Natural killer cell (primary cell): ENCODE results near the gene POLD1. TPM values are rescaled to one million over a fixed set of nuclear protein-coding genes. Genes with fewer than 3 reads are reported as not detected.

ENCODE experiments used
- ATAC-seq, 3 donors: fragments of 150-1000 bp in 2 of 3; fragments of 200-7000 bp in 1 of 3; cut with Tn5 transposase; 1 replicate in 1 of 3; 2 replicates in 2 of 3; pipeline ENCODE4 v1.10.0; 2021; ENCODE audit warnings: mild to moderate bottlenecking in 2 of 3, moderate library complexity in 2 of 3
- DNase-seq, 2 donors: peaks; one replicate each; pipeline versions ENCODE4 v3.0.0 to v3.0.0-alpha.2; 2013 to 2021; ENCODE audit warnings: mixed read lengths in 1 of 2
- H3K27ac ChIP-seq: one replicate; pipeline ENCODE4 v1.5.1; 2013; ENCODE audit warnings: mild to moderate bottlenecking, low read length
- H3K27me3 ChIP-seq: one replicate; pipeline ENCODE4 v1.6.1; 2013; ENCODE audit warnings: low read length; ENCODE audit not compliant: control insufficient read depth, insufficient read depth
- H3K36me3 ChIP-seq: one replicate; pipeline ENCODE4 v1.6.1; 2013; ENCODE audit warnings: low read length; ENCODE audit not compliant: control insufficient read depth, insufficient read depth
- H3K4me1 ChIP-seq: one replicate; pipeline ENCODE4 v1.6.1; 2013; ENCODE audit warnings: low read length; ENCODE audit not compliant: control insufficient read depth, insufficient read depth
- H3K4me3 ChIP-seq: one replicate; pipeline ENCODE4 v1.5.1; 2013; ENCODE audit warnings: low read length
- H3K9me3 ChIP-seq: one replicate; pipeline ENCODE4 v1.6.1; 2013; ENCODE audit warnings: low read length; ENCODE audit not compliant: control insufficient read depth, insufficient read depth
- H3K27ac Mint-ChIP-seq, 2 donors: one replicate each; pipeline ENCODE4 v1.8.0; 2022; ENCODE audit warnings: mild to moderate bottlenecking in 2 of 2, mixed read lengths in 2 of 2, moderate library complexity in 1 of 2
- H3K27me3 Mint-ChIP-seq, 2 donors: one replicate each; pipeline ENCODE4 v1.8.0; 2022; ENCODE audit warnings: low read depth in 2 of 2, mixed read lengths in 2 of 2
- H3K36me3 Mint-ChIP-seq: one replicate; pipeline ENCODE4 v1.8.0; 2022; ENCODE audit warnings: mixed read lengths
- H3K4me1 Mint-ChIP-seq, 2 donors: one replicate each; pipeline ENCODE4 v1.8.0; 2022; ENCODE audit warnings: mixed read lengths in 2 of 2
- H3K4me3 Mint-ChIP-seq: one replicate; pipeline ENCODE4 v1.8.0; 2022; ENCODE audit warnings: mild to moderate bottlenecking, moderate library complexity, mixed read lengths
- H3K9me3 Mint-ChIP-seq, 2 donors: one replicate each; pipeline ENCODE4 v1.8.0; 2022; ENCODE audit warnings: mixed read lengths in 2 of 2
- CTCF ChIP-seq: fragments of 200-600 bp; IDR thresholded peaks from one replicate; pipeline ENCODE4 v1.8.0; 2022; ENCODE audit warnings: antibody characterized with exemption
- WGBS: methylation state at CpG from one replicate; pipeline ENCODE4 v1.1.7; 2013; ENCODE audit warnings: missing lambda C conversion rate; ENCODE audit not compliant: insufficient coverage; 5-methylcytosine and 5-hydroxymethylcytosine counted together
- intact Hi-C: fragments of 100-400 bp; cut with micrococcal nuclease; formaldehyde crosslinking; loops from one replicate; pipeline ENCODE4 v1.14.2; 2022
- total RNA-seq, 4 donors: library from RNA; stranded (reverse); fragments of 120-200 nt in 1 of 4; gene quantifications; one replicate each; pipeline versions ENCODE4 v1.2.3 to v1.2.4, GENCODE V29; 2013 to 2022

Gene POLD1
- total RNA-seq, 3 donors from 2014 or later (not counting 1 experiment from before 2014, with no cell fraction given) = 26.1 to 32.0 (median 30.2) TPM

GRCh38 chr19:50464348-50464747 lies 80.2 kb downstream of the POLD1 start:
- no peaks in the 10 kb centered on the region for H3K9me3 Mint-ChIP-seq

GRCh38 chr19:50465000-50465399 lies 80.9 kb downstream of the POLD1 start:
- Mint-ChIP-seq H3K27ac (no peak overlapping the region), H3K4me3 (no peak overlapping the region), H3K36me3 (no peaks in the 10 kb centered on the region), H3K9me3 (no peaks in the 10 kb centered on the region), H3K4me1 (peaks cover 0 to 6% of the 10 kb centered on the region in 2 donors), H3K27me3 (peaks cover 0 to 19% of the 10 kb centered on the region in 2 donors)
- no peaks in the 10 kb centered on the region for H3K9me3 ChIP-seq
- no peak for TF ChIP-seq CTCF
- no peak for DNase-seq
- no peaks in the 10 kb centered on the region for H3K36me3 ChIP-seq
- H3K4me1 ChIP-seq = peaks cover 8% of the 10 kb centered on the region
- no peaks in the 10 kb centered on the region for H3K27me3 ChIP-seq
- intact Hi-C loops = no loop called here
- no peak overlapping the region for H3K27ac ChIP-seq
- H3K4me3 ChIP-seq = no peak overlapping the region
- no peak for ATAC-seq
- WGBS = 92% methylated on average over 13 of the region's 13 CpGs

More at GRCh38 chr19:50464348-50464747, 80.2 kb downstream of the POLD1 start:
- H3K9me3 ChIP-seq = no peaks in the 10 kb centered on the region
- Mint-ChIP-seq H3K4me3 (no peak overlapping the region), H3K36me3 (no peaks in the 10 kb centered on the region), H3K27me3 (peaks cover 0 to 19% of the 10 kb centered on the region in 2 donors), H3K4me1 (peaks cover 0 to 6% of the 10 kb centered on the region in 2 donors), H3K27ac (no peak overlapping the region)
- 85% methylated on average over 19 of the region's 19 CpGs for WGBS
- H3K27ac ChIP-seq = no peak overlapping the region
- ATAC-seq (no peak), DNase-seq (no peak)
- no peaks in the 10 kb centered on the region for H3K27me3 ChIP-seq
- H3K4me1 ChIP-seq = peaks cover 11% of the 10 kb centered on the region
- intact Hi-C loops = no loop called here
- TF ChIP-seq CTCF = no peak
- H3K36me3 ChIP-seq = no peaks in the 10 kb centered on the region
- H3K4me3 ChIP-seq = no peak overlapping the region

GRCh38 chr19:50465986-50466705 lies 82.0 kb downstream of the POLD1 start:
- no peaks in the 10 kb centered on the region for H3K27me3 ChIP-seq
- H3K4me3 ChIP-seq = no peak overlapping the region
- Mint-ChIP-seq H3K36me3 (no peaks in the 10 kb centered on the region), H3K9me3 (no peaks in the 10 kb centered on the region), H3K27ac (no peak overlapping the region), H3K4me3 (no peak overlapping the region), H3K4me1 (peaks cover 0 to 4% of the 10 kb centered on the region in 2 donors), H3K27me3 (peaks cover 0 to 15% of the 10 kb centered on the region in 2 donors)
- peaks cover 2% of the 10 kb centered on the region for H3K4me1 ChIP-seq
- ATAC-seq (no peak), DNase-seq (no peak)
- intact Hi-C loops = no loop called here
- 71% methylated on average over 29 of the region's 29 CpGs for WGBS
- H3K36me3 ChIP-seq = no peaks in the 10 kb centered on the region
- H3K27ac ChIP-seq = no peak overlapping the region
- TF ChIP-seq CTCF = no peak
- H3K9me3 ChIP-seq = no peaks in the 10 kb centered on the region

- Mint-ChIP-seq H3K4me3 (no peak overlapping the region), H3K9me3 (no peaks in the 10 kb centered on the region), H3K36me3 (no peaks in the 10 kb centered on the region), H3K4me1 (no peaks in the 10 kb centered on the region), H3K27ac (no peak overlapping the region), H3K27me3 (peaks cover 0 to 12% of the 10 kb centered on the region in 2 donors)
- ATAC-seq = no peak
- Histone ChIP-seq H3K27me3 (no peaks in the 10 kb centered on the region), H3K27ac (no peak overlapping the region), H3K36me3 (no peaks in the 10 kb centered on the region), H3K4me3 (no peak overlapping the region), H3K4me1 (no peaks in the 10 kb centered on the region), H3K9me3 (no peaks in the 10 kb centered on the region)
- no peak for TF ChIP-seq CTCF
- intact Hi-C loops = no loop called here
- 86% methylated on average over 11 of the region's 11 CpGs for WGBS
- no peak for DNase-seq
These were observed 82.5 kb downstream of the POLD1 start for GRCh38 chr19:50466706-50467039.
